Epithelial cell of proximal tubule (primary cell): ENCODE measurements around the gene ANKRD66. TPM values are rescaled to one million over a fixed set of nuclear protein-coding genes. Genes with fewer than 3 reads are reported as not detected.

Experiments
- DNase-seq: peaks from one replicate; pipeline ENCODE4 v3.0.0-alpha.2; 2011; ENCODE audit warnings: low read depth
- H3K4me3 ChIP-seq: 2 replicates; pipeline ENCODE4 v1.5.1; 2011; ENCODE audit warnings: low read depth, mild to moderate bottlenecking, low read length
- CTCF ChIP-seq: conservative IDR thresholded peaks from 2 replicates; pipeline ENCODE4 v1.5.1; 2012; ENCODE audit warnings: low read depth, mild to moderate bottlenecking, low read length
- total RNA-seq: library from RNA; depleted of rRNA; stranded (reverse); fragments of >200 nt; gene quantifications from 2 replicates; pipeline ENCODE4 v1.2.3, GENCODE V29; 2015

The ANKRD66 gene
- total RNA-seq, 1 donor from 2014 or later: not detected

GRCh38 chr6:46796848-46797580 lies 50.3 kb downstream of the ANKRD66 start:
- no peak for TF ChIP-seq CTCF
- no peak overlapping the region for H3K4me3 ChIP-seq
- no peak for DNase-seq

GRCh38 chr6:46799657-46800056 lies 52.9 kb downstream of the ANKRD66 start:
- TF ChIP-seq CTCF: no peak
- no peak overlapping the region for H3K4me3 ChIP-seq
- no peak for DNase-seq

GRCh38 chr6:46808806-46809205 lies 62.1 kb downstream of the ANKRD66 start:
- no peak for TF ChIP-seq CTCF
- no peak for DNase-seq
- no peak overlapping the region for H3K4me3 ChIP-seq

Other genes with a start within 250 kb of the ANKRD66 start
- gene CYP39A1, start 94.1 kb upstream of the ANKRD66 start, total RNA-seq: 1.3 and 1.7 TPM in 2 replicates
- 1.7 and 5.1 TPM in 2 replicates for gene SLC25A27, start 94.0 kb upstream of the ANKRD66 start, total RNA-seq
- 0.06 TPM in 1 of 2 replicates, not detected in the other for gene TDRD6, start 59.0 kb upstream of the ANKRD66 start, total RNA-seq
- 0.23 and 0.36 TPM in 2 replicates for gene PLA2G7, start 11.6 kb upstream of the ANKRD66 start, total RNA-seq
- not detected in 2 replicates for gene MEP1A, start 46.5 kb downstream of the ANKRD66 start, total RNA-seq
- gene ADGRF5, start 175.0 kb downstream of the ANKRD66 start, total RNA-seq: 0.06 and 0.14 TPM in 2 replicates